ENCODE data around the gene ICE2.
A peak's percentile ranks its signal among the peaks of the same experiment; 100 is the strongest.

ICE2 gene

DNA sequence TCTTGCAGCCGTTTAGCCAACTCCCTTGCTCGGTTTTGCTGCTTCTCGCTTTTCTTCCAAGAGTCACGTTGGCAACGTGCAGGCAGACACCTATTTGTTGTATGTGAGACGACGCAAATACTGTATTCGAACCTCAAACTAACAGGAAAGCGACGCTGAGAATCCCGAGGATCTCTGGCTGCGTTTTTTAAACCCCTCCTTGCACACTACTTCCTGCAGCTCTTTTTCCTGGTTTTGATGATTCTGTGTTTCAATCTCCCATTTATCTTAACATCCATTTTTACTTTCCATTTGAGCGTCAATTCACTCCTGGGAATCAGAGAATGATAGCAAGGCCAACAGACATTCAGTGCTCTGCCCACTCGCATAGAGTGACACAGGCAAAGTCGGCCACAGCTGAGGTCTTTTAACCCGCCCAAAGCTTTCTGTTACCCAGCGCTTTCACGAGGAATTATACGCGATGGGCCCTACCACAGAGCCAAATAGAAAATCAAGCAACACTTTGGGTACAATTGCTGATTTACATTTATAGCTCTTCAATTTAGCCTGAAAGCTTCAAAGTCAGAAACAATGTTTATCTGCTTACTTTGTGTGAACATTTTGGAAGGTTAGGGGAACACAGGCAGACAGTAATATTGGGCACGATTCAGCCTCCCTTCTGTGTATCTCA, 79.6 kb downstream of the ICE2 start:
- Histone ChIP-seq H3K9ac (ENCODE audit: low read depth, low read length) (peak overlapping the region; percentile 99), H3K36me3 (ENCODE audit: insufficient read depth, low read length) (peaks cover 11% of the 10 kb centered on the region), H3K4me1 (ENCODE audit: insufficient read depth, low read length) (peaks cover 40% of the 10 kb centered on the region), H3K9me3 (ENCODE audit: control insufficient read depth, insufficient read depth, low read length) (no peaks in the 10 kb centered on the region)

GRCh38 chr15:60397772-60398445, 81.0 kb downstream of the ICE2 start, which contains the start of gene ANXA2:
Gene ANXA2 (minus strand): TSS chr15:60397986. CDS start chr15:60386075, 11,911 bp downstream.
- Histone ChIP-seq H3K4me1 (ENCODE audit: insufficient read depth, low read length) (peaks cover 55% of the 10 kb centered on the region), H3K9ac (ENCODE audit: low read depth, low read length) (peak within 1 kb of the TSS; percentile 99), H3K36me3 (ENCODE audit: insufficient read depth, low read length) (peaks cover 18% of the 10 kb centered on the region), H3K9me3 (ENCODE audit: control insufficient read depth, insufficient read depth, low read length) (no peaks in the 10 kb centered on the region)

DNA sequence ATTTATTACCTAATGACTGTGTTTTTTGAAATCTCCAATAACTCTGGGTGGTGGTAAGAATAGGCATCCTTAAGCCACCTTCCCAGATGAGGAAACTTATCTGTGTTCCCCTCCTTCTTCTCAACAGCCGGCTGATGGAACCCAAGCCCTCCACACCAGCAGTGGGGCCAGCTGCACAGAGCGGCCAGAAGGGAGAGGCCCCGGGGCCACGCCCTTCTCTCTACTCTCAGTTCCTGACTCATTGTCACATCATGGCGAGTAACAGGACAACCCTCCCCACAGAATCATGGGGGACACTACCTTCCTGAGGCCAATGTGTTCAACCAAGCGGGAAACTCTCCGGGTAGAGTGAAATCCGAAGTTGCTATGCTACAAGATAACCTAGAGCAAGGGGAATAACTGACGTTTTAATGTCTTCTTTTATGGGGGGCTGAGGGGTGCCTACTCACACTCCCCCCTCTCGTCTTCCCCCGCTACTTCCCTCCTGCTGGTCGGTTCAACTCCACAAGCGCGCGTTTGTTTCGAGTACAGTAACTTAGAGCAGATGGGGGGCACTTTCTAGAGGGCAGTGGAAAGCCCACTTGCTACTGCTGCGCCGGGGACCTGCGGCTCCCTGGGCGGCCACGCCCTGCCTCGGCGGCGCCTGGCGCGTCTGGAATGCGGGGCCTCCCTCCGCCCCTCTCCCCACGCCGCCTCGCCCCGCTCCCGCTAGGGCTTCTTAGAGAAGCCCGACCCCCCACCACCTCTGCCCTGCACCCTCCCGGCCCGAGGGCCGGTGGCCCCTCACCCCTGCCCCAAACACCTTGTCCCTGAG, 81.8 kb downstream of the ICE2 start:
- Histone ChIP-seq H3K36me3 (ENCODE audit: insufficient read depth, low read length) (peaks cover 18% of the 10 kb centered on the region), H3K9me3 (ENCODE audit: control insufficient read depth, insufficient read depth, low read length) (no peaks in the 10 kb centered on the region), H3K4me1 (ENCODE audit: insufficient read depth, low read length) (peaks cover 62% of the 10 kb centered on the region), H3K9ac (ENCODE audit: low read depth, low read length) (peak overlapping the region; percentile 99)

- Histone ChIP-seq H3K9me3 (ENCODE audit: control insufficient read depth, insufficient read depth, low read length) (no peaks in the 10 kb centered on the region), H3K4me1 (ENCODE audit: insufficient read depth, low read length) (peaks cover 68% of the 10 kb centered on the region), H3K9ac (ENCODE audit: low read depth, low read length) (peak overlapping the region; percentile 99), H3K36me3 (ENCODE audit: insufficient read depth, low read length) (peaks cover 18% of the 10 kb centered on the region)
Observed at GRCh38 chr15:60396560-60396957, 82.4 kb downstream of the ICE2 start.

GRCh38 chr15:60396100-60396499, 82.8 kb downstream of the ICE2 start:
- Histone ChIP-seq H3K4me1 (ENCODE audit: insufficient read depth, low read length) (peaks cover 73% of the 10 kb centered on the region), H3K9ac (ENCODE audit: low read depth, low read length) (peak overlapping the region; percentile 99; the same call in 1 of the 2 replicates), H3K36me3 (ENCODE audit: insufficient read depth, low read length) (peaks cover 18% of the 10 kb centered on the region), H3K9me3 (ENCODE audit: control insufficient read depth, insufficient read depth, low read length) (no peaks in the 10 kb centered on the region)

DNA sequence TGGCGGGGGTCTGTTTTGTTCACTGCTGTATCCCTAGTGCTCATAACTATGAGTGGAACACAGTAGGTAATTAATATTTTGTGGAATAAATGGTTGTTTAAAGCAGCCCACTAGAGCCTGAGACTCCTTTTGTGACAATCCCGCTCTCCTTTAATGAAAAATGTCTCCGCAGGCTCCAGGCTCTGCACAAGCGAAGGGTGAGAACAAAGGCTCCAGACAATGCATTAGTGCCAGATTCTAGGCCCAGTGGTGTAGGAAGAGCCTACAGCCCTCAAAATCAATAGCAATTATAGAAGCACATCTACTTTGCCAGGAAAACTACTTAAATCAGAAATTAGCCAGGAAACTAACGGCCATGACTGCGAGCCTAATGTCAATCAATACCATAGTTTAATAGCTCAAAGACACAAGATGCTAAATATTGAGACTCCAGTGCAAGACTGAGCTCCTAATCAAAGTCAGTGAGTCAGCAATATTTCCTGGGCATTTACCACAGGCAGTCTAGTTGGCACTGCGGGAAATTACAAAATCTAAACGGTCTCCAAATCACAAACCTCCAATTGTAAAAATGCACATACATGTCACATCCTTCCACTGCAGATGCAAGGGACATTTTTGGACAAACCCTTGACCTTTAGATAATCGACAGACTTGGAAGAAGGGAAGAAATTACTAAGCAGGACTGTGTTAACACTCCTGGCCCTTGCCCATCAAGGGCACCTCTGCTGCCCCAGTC, 83.5 kb downstream of the ICE2 start:
- Histone ChIP-seq H3K9ac (ENCODE audit: low read depth, low read length) (0 out of 2 replicates have a peak overlapping the region, but pooled peaks have one; percentile 2), H3K9me3 (ENCODE audit: control insufficient read depth, insufficient read depth, low read length) (no peaks in the 10 kb centered on the region), H3K36me3 (ENCODE audit: insufficient read depth, low read length) (peaks cover 18% of the 10 kb centered on the region), H3K4me1 (ENCODE audit: insufficient read depth, low read length) (peaks cover 73% of the 10 kb centered on the region)

GRCh38 chr15:60394689-60395097, 84.2 kb downstream of the ICE2 start:
- no peak overlapping the region for H3K9ac ChIP-seq (ENCODE audit: low read depth, low read length)
- H3K9me3 ChIP-seq (ENCODE audit: control insufficient read depth, insufficient read depth, low read length) = no peaks in the 10 kb centered on the region
- peaks cover 18% of the 10 kb centered on the region for H3K36me3 ChIP-seq (ENCODE audit: insufficient read depth, low read length)
- H3K4me1 ChIP-seq (ENCODE audit: insufficient read depth, low read length) = peaks cover 68% of the 10 kb centered on the region

DNA sequence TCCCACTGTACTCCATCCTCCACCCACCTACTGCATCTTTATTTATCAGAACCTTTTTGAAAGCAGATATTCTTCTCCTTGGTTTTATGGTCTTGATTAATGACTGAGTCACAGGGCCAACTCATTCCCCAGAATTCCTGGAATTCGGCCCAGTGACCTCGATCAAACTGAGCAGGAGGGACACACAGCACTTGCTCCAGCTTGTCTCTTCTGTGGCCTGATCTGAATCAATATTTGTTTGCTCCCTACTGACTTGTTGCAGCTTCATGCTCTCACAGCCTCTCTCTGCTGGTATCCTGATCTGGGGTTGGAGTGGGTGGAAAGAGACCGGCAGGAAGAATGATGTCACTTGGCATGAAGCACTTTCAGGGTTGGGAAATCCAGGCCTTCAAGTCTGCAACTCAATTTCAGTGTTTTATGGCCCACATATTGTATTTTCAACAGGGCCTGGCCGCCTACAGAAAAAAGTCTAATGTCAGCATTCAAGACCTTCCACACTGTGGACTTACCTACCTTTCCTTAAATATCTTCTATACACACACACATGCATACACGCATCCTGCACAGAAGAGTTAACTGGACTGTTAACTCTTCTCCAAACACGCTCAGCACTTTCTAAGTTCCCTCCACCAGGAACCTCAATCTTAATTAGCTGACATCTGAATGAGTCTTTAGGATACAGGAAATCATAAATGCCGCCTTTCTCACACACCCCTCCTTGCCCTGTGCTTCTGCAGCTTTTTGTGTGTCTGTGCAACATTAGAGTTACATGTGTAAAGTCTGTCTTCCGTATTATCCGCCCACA, 85.8 kb downstream of the ICE2 start:
- Histone ChIP-seq H3K4me1 (ENCODE audit: insufficient read depth, low read length) (peaks cover 67% of the 10 kb centered on the region), H3K9me3 (ENCODE audit: control insufficient read depth, insufficient read depth, low read length) (no peaks in the 10 kb centered on the region), H3K36me3 (ENCODE audit: insufficient read depth, low read length) (peaks cover 18% of the 10 kb centered on the region), H3K9ac (ENCODE audit: low read depth, low read length) (no peak overlapping the region)

DNA sequence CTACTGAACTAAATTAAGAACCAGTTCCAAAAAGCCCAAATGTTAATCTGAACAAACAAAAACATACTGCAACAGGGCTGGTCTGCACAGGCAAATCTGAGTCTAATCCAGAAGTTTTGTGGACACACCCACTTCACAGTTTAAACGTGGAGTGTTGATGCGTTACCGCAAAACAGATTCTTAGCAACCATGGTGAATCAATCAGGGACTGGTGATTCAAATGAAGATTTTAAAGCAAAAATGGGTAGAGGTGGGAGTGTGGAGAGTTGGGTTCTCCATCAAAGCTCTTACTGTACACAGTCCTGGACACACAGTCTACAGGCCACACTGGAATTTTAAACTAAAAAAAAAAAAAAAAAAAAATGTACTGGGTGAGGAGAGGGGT, 86.3 kb downstream of the ICE2 start:
- Histone ChIP-seq H3K4me1 (ENCODE audit: insufficient read depth, low read length) (peaks cover 67% of the 10 kb centered on the region), H3K9ac (ENCODE audit: low read depth, low read length) (no peak overlapping the region), H3K9me3 (ENCODE audit: control insufficient read depth, insufficient read depth, low read length) (no peaks in the 10 kb centered on the region), H3K36me3 (ENCODE audit: insufficient read depth, low read length) (peaks cover 18% of the 10 kb centered on the region)

- peaks cover 67% of the 10 kb centered on the region for H3K4me1 ChIP-seq (ENCODE audit: insufficient read depth, low read length)
- H3K9me3 ChIP-seq (ENCODE audit: control insufficient read depth, insufficient read depth, low read length) = no peaks in the 10 kb centered on the region
- no peak overlapping the region for H3K9ac ChIP-seq (ENCODE audit: low read depth, low read length)
- peaks cover 18% of the 10 kb centered on the region for H3K36me3 ChIP-seq (ENCODE audit: insufficient read depth, low read length)
Observed at GRCh38 chr15:60391722-60392315, 87.1 kb downstream of the ICE2 start.

DNA sequence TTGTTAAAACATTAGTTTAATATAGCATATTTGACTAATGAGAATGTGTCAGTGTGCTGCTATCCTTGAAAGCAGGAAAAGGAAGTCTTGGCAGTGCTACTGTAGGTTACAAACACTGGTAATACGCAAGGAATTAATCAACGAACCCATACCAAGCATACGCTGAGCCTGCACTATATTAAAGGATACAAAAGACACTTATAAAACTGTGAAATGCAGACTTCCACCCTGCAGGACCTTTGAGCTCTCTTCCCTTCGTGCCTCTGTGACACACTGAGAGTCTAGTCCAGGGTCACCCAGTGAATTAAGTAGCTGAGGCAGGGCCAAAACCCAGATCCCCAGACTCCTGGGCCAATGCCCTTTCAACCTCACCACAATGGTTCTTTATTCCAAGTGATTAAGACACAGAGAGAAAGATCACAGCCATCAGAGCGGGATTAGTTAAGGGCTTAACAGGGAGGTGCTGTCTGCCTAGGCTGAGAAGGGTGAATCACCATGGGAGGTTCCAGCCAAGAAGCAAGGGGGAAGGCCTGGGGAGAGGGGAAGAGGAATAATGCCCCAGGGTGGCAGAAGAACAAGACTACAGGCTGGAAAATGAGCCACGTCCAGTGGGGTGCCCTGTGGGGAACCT, 88.0 kb downstream of the ICE2 start:
- Histone ChIP-seq H3K9me3 (ENCODE audit: control insufficient read depth, insufficient read depth, low read length) (no peaks in the 10 kb centered on the region), H3K4me1 (ENCODE audit: insufficient read depth, low read length) (peaks cover 60% of the 10 kb centered on the region), H3K36me3 (ENCODE audit: insufficient read depth, low read length) (peaks cover 18% of the 10 kb centered on the region), H3K9ac (ENCODE audit: low read depth, low read length) (no peak overlapping the region)

DNA sequence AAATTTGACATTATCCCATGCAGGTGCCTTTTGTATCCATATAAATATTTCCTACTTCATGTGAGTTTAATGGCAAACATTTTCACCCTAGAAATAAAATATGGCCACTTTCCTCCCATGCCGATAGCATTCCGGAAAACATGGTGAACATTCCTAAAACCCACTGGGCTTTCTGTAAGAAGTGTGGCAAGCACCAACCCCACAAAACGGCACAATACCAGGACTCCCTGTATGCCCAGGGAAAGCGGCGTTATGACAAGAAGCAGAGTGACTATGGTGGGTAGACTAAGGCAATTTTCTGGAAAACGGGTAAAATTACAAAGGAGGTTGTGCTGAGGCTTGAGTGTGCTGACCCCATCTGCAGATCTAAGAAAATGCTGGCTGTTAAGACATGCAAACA, 88.7 kb downstream of the ICE2 start:
- peaks cover 11% of the 10 kb centered on the region for H3K36me3 ChIP-seq (ENCODE audit: insufficient read depth, low read length)

More for the DNA sequence above, 88.7 kb downstream of the ICE2 start:
- no peaks in the 10 kb centered on the region for H3K9me3 ChIP-seq (ENCODE audit: control insufficient read depth, insufficient read depth, low read length)
- peaks cover 52% of the 10 kb centered on the region for H3K4me1 ChIP-seq (ENCODE audit: insufficient read depth, low read length)
- no peak overlapping the region for H3K9ac ChIP-seq (ENCODE audit: low read depth, low read length)
